OCI-LY3 (cell line): ENCODE measurements around the gene SUCLG2.

Experiments
- CTCF ChIP-seq: fragments of 200-600, 300-600 bp; sonication (generic); IDR thresholded peaks from 2 replicates; pipeline ENCODE4 v1.5.1; 2014; ENCODE audit warnings: antibody characterized with exemption, low read length, low read depth
- EZH2phosphoT487 ChIP-seq: fragments of 200-600 bp; shearing (Covaris generic); IDR thresholded peaks from 2 replicates; pipeline ENCODE4 v1.6.1; 2018; ENCODE audit warnings: antibody characterized with exemption, mixed run types, low read depth

GRCh38 chr3:67470207-67470606 is 184.2 kb downstream of the SUCLG2 start:
- no peak for TF ChIP-seq CTCF
- TF ChIP-seq EZH2phosphoT487, result no peak
